GF-D8 (cell line): Measurements from ENCODE around the gene CACNB3.
"Not testable (repeated sequence)": the region's sequence is repeated elsewhere in the genome, so short reads cannot be mapped to it uniquely, and the experiment has no call there.

ENCODE experiments used
- DNase-seq: peaks from one replicate; lab custom pipeline; 2025; lab: John Stamatoyannopoulos, UW

The CACNB3 gene

DNA sequence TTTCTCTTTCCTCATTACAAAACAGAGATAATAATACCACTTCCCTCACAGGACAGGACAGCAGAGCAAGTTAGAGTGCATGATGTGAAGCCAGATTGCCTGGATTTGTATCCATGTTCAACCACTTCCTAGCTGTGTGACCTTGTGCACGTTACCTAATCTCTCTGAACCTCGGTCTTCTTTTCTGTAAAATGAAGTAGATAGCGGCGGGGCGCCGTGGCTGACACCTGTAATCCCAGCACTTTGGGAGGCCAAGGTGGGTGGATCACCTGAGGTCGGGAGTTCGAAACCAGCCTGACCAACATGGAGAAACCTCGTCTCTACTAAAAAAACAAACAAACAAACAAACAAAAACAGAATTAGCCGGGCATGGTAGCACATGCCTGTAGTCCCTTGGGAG, 36.6 kb downstream of the CACNB3 start:
- not testable (repeated sequence) for DNase-seq

DNA sequence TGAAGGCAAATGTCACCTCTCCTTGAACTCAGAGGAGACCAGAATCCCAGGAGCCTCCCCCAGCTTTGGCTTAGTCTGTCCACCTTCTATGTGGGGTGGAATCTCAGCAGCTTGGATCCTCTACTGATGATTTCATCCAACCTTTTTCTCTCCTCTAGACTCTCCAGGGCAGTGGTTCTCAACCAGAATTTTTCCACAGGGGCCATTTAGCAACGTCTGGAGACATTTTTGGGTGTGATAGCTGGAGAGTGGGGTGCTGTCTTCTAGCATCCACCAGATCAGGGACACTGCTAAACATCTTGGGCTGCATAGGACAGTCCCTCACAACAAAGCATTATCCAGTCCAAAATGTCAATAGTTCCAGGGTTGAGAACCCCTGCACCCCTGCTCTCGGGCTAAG, 38.1 kb downstream of the CACNB3 start:
- no peak for DNase-seq

DNA sequence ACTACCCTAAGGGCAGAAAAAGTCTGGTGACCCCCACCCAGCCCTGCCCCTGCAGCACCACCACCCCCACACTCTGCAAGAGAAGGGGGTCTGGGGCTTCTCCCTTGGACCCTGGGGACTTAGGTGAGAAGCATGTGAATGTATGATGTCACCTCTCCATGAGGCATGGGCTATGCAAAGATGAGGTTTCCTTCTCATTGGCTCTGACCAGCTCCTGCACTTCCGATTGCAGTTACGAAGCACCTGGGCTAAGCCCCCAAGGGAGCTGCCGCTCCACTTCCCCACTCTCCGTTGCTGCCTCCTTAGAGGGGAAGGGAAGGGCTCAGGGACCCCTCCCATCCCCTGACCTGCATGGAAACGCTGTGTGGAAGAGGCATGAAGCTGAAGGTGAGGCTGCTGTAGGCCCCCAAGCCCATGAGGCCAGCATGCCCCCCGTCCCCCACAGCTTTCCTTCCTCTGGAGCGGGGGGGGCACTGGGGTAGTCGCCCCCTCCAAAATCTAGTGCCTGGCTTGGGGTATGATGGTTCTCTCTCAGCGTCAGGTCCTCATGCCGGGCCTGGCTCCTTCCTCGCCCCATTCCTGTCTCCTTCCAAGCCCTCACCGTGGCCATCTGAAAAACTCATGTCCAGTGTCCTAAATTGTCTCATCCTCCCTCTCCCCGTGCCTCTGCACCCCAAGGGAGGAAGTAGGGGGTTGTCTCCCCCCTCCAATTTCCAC, 39.1 kb downstream of the CACNB3 start:
- DNase-seq = no peak

DNA sequence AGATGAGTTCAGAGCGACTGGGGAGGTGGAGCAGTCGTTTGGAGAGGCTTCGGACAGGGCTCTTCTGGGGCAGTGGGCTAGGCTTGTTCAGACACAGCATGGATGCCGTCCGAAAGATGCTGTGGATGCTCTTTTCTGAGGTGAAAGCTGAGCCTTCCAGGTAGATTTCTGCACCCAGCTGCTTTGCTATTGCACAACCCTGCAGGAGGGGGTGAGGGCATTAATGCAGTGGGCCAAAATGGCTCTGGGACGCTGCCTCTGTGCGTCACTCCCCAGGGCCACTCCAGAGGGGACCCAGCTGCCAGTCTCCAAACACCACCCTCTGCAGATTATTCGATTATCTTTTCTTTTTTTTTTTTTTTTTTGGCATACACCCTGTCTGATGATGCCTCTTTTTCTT, 39.7 kb downstream of the CACNB3 start:
- no peak for DNase-seq

DNA sequence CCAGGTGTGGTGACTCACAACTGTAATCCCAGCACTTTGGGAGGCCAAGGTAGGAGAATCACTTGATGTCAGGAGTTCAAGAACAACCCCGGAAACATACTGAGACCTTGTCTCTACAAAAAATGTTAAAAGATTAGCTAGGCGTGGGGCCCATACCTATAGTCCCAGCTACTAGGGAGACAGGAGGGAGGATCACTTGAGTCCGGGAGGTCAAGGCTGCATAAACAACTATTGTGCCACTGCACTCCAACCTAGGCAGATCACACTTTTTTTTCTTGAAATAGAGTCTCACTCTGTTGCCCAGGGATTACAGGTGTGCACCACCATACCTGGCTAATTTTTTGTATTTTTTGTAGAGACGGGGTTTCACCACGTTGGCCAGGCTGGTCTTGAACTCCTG, 41.3 kb downstream of the CACNB3 start:
- no peak for DNase-seq

DNA sequence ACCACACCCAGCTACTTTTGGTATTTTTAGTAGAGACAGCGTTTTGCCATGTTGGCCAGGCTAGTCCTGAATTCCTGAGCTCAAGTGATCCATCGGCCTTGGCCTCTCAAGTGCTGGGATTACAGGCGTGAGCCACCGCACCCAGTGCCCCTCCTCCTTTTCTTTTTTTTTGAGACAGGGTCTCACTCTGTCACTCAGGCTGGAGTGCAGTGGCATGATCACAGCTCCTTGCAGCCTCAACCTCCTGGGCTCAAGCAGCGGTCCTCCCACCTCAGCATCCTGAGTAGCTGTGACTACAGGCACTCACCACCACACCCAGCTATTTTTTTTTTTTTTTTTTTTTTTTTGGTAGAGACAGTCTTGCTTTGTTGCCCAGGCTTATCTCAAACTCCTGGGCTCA, 41.9 kb downstream of the CACNB3 start:
- DNase-seq = not testable (repeated sequence)

DNA sequence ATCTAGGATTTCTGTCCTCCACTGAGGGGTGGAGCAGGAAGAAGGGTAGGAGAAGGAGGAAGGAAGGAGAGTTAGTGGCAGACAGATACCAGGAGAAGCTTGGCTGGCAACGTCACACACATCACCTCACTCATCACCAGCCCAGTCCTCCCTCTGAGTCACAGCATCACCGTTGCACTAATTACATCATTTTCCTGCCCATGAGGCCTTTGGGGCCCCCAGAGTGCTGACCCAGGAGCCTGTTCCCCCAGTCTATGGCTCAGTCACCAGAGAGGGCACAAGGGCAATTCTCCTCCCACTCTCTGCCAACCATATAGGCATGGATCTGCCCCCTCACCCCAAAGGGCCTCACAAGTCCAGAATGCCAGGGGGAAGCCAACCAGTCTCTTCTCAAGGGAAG, 42.8 kb downstream of the CACNB3 start:
- DNase-seq = no peak

DNA sequence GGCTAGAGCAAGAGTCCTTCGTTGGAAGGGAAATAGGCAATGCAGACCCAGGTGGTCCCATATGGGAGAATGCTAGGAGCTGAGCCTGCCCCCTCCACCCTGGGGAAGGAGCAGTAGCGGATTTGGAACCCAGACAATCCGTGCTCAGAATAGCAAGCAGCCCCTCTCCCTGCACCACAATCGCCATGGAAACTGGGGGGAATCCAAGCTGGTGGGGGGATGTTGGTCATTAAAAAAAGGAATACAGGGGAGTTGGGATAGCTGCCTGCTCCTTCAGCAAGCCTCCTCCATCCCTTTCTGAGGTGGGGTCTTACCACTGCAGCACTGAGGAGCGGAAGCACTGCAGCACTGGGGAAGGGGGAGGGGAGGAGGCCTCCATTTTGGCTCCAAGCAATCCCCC, 44.5 kb downstream of the CACNB3 start:
- DNase-seq = no peak

DNA sequence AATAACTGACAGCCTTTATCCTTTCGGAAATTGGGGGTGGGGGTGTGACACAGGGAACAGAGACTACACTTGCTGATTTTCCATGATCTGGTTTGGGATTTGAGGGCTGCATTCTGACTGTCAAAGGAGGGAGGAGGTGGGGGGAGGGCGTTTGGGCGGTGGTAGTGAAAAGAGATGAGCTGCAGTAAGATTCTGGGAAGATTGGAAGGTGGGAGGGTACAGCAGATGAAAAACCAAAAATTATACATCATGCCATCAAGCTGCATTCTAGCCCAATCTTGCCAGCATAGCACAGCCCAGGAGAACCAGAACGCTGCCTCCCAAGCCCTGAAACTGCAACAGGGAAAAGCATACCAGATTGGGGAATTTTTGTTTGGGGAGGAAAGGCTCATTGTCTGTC, 45.0 kb downstream of the CACNB3 start:
- DNase-seq = no peak

DNA sequence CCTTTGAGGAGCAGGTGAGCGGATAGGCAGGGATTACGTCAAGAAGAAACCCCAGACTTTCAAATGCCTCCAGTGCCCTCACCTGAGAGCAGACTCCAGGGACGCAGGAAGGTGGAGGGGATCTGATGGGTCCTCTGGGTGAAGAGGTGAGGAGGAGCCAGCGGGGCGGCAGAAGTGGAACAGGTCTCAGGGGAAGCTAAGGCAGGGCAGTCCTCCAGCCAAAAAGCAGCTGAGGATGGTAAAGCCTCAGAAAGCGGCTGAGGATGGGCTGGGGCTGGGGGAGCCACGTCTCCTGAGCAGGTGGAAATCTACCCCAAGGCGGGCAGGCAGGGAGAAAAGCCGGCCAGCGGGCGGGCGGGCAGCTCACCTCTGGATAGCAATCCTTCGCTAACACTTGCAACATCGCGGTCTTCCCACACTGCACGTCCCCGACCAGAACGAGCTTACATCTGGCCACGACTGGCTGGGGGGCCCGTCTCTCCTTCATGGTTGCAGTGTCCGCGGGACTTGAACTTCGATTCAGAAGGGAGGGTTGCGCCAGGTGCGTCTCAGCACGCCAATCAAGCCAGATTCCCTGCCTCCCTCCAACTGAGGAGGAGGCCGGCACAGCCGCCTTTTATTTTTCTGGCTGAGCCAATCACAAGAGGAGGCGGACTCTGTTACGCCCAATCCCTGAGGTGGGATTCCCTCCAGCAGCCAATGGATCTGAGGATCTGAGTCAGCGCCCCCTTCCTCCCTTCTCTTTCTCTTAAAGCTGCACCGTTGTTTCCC, 47.2 kb downstream of the CACNB3 start, which contains the start of gene RND1:
Gene RND1, minus strand, starts transcription at position 590 of the 771 bp plus-strand sequence. Its CDS starts 103 bp downstream, at position 487.
- peak; percentile 56 for DNase-seq

DNA sequence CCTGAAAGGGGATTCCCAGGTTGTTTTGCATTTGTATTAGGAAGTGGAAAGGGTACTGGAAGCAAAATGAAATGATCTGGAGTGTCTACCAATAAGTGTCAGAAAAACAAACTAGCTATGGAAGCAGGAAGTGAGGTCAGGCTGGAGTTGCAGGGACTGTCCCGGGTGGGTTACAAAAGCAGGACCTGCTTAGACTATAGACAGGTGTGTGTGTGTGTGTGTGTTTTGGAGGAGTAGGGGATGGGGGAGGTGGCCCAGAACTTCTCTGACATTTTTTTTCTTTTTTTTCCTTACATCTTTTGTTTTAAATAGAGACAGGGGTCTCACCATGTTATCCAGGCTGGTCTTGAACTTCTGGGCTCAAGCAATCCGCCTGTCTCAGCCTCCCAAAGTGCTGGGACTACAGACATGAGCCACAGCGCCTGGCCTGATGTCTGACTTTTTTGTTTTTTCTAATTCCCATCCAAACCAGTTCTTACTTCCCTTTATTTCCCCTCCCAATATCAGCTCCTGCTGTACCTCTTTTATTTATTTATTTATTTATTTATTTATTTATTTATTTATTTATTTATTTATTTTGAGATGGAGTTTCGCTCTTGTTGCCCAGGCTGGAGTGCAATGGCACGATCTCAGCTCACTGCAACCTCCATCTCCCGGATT, 47.9 kb downstream of the CACNB3 start:
- no peak for DNase-seq

DNA sequence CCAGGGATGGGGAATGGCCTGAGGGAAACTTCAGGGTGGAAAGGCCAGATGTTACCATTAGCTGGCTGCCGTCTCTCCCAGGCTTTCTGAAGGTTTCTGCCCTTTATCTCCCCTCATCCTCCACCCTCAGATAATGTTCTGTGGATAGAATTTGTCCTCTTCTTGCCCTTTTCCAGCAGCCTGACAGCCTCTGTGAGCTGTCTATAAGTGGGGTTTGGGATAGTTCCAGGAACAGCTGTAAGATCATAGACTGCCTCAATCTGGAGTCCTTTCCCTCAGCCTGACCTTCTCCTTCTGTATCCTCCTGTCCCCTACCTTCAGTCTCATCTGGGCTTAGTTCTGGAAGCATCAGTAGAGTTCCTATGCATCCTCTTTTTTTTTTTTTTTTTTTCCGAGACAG, 50.2 kb downstream of the CACNB3 start:
- no peak for DNase-seq

DNA sequence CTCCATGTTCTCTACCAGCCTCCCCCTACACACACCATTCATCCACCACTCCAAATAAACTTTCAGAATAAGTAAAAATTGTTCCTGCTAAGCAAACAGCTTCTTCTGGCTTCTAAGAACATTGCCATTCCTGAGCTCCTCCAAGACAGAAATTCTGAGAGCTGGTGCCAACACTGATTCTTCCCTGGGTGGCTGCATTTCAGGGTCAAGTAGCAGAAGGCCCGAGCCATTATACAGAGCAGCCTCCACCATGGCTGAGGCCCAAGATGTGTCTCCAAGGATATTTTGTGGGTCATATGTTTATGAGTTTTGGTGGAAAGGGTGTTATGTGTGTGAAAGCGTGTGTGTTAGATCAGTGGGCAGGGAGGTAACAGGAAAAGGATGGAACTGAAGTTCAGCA, 50.9 kb downstream of the CACNB3 start:
- no peak for DNase-seq

DNA sequence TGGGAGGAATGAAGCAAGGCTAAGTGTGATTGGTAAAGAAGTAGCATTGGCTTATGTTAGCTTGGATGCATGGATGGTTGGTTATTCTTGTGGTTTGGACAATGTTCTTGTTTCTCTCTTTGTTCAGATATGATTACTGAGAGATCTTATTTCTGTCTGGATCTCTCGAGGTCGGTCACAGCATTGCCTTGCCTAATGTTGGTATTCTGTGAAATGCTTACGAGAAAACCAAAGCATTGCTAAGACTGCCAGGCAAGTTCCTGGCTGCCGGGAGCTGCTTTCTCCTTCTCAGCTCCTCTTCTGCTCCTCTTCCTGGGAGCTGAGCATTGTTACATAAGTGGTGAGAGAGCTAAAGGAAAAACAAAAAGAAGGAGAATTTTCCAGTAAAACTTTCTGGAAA, 54.8 kb downstream of the CACNB3 start:
- no peak for DNase-seq

DNA sequence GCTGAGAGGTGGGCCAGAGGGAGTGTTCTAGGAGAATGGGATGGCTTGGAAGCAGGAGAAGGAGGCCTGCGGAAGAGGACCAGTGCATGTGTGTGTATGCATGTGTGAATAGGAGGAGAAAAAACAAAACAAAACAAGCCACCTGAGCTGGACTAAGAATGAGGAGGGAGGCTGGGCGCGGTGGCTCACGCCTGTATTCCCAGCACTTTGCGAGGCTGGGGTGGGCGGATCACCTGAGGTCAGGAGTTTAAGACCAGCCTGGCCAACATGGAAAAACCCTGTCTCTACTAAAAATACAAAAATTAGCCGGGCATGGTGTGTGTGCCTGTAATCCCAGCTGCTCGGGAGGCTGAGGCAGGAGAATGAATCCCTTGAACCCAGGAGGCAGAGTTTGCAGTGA, 55.2 kb downstream of the CACNB3 start:
- DNase-seq = not testable (repeated sequence)

DNA sequence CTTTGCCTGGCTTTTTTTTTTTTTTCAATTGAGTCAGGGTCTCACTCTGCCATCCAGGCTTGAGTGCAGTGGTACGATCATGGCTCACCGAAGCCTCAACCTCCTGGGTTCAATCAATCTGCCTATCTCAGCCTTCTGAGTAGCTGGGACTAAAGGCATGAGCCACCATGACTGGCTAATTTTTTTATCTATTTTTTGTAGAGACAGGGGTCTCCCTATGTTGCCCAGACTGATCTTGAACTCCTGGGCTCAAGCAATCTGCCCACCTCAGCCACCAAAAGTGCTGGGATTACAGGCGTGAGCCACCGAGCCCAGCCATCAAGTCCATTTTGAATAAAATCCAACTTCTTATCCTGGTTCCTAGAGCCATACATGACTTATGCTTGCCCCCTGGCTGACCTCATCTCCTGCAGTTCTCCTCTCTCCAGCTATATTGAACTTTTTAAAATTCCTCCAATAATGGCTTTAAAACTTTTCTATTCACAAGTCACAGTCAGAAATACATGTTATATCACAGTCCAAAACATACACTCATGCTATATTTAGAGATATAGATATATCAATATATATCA, 57.7 kb downstream of the CACNB3 start:
- DNase-seq = no peak
